RPMI8226 (cell line): Measurements from ENCODE around the gene SIGLEC15.

Source experiments
- DNase-seq: peaks from one replicate; pipeline ENCODE4 v3.0.0-alpha.2; 2015

SIGLEC15 gene

GRCh38 chr18:45887585-45887984 lies 62.1 kb downstream of the SIGLEC15 start:
- DNase-seq, result no peak

DNA sequence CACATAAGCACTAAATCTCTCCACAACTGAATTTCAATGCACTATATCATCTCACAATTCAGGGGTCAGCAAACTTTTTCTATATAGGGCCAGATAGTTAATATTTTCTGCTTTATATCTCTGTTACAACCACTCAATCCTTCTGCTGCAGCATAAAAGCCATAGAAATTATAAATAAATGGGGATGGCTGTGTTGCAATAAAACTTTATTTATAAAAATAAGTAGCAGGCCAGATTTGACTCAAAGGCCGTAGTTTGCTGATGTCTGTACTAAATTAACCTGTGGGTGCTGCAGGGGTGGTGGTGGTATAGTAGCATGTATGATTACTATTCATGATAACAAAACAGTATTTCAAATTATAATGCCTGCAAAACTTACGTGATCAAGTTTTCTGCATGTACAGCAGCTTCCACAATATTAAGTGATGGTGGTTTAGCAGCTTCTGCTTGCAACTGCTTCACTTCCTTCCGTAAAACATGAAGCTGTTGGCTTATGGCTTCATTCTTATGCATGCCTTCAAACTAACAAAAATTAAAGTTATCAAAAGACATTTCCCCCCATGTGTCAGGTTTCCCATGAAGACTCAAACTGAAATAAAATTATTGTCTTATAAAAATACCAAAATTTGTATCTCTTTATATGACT lies 64.1 kb downstream of the SIGLEC15 start:
- DNase-seq, result no peak

DNA sequence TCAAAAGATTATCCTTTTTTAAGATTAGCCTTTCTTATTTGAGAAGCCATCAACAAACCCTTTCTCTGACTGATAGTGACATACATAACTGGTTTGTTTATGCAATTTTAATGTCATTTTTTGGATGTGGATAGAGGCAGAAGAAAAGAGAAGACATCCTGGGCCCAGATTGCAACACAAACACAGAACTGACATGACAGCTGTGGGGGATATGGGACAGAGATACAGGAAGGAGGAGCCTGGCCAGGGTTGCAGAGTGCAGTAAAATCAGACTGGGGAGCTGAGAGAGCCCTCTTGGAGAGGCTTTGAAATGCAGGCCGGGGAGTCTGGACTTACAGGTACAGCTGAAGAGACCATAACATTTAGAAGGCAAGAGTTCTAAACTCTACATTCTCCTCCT lies 65.1 kb downstream of the SIGLEC15 start:
- DNase-seq, result no peak

DNA sequence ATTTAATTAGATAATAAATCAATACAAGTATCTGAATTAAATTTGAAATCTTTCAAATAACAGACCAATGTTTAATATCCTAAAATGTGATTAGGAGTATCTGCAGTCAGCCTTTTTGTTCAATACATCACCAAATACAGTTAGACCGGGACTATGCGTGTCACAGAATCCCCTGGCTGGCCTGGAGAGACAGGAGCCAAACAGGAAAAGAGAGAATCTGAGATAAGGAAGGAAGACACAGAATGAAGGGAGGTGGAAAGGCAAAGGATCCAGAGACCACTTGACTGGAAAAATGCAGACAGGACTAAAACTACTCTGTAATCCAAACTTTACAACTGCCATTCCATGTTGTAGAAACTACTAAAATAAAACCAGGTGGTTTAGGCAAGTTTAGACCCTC lies 66.3 kb downstream of the SIGLEC15 start:
- DNase-seq, result no peak
